NCI-H510A treated with DMSO at 0.1 percent for 48 hours (cell line): Measurements from ENCODE around the gene WDFY3.

Experiments
- DNase-seq: peaks from one replicate; lab custom pipeline; 2025; lab: John Stamatoyannopoulos, UW

WDFY3 gene

DNA sequence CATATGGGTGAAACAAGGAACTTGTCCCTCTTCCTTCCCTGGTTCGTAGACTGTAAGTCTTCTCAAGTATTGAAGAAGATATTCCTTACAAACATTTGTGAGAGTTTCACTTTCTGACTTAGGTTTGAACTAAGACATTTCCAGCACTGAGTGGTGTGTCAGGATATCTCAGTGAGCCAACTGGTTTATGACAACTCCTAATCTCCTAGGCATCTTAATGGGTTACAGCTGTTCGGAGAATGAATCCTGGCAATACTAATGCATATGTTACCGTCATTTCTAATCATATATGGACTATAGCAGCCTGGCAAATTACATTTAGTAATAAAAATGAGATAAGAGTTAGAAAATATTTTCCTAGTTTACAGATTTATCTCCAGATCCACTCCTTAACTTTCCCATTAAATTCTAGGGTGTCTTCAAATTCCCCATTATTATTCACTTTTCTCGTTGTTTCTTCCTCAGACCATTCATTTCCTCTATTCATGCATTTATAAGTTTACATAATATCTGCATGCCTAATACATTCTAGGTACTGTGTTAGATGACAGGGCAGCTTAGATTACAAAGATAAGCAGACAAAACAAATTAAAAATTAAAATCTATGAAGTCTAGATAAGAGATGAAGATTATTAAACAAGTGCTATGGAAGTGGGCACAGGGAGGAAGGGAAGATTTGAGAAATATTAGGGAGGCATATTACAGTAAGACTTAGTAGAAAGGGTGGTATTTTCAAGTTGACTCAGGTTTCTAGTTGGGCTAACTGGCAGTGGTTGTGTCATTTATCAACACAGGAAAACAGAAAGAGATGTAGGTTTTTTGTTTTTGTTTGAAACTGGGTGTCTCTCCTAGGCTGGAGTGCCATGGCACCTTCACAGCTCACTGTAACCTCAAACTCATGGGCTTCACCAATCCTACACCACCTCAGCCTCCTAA lies 173.9 kb downstream of the WDFY3 start:
- DNase-seq: no peak

DNA sequence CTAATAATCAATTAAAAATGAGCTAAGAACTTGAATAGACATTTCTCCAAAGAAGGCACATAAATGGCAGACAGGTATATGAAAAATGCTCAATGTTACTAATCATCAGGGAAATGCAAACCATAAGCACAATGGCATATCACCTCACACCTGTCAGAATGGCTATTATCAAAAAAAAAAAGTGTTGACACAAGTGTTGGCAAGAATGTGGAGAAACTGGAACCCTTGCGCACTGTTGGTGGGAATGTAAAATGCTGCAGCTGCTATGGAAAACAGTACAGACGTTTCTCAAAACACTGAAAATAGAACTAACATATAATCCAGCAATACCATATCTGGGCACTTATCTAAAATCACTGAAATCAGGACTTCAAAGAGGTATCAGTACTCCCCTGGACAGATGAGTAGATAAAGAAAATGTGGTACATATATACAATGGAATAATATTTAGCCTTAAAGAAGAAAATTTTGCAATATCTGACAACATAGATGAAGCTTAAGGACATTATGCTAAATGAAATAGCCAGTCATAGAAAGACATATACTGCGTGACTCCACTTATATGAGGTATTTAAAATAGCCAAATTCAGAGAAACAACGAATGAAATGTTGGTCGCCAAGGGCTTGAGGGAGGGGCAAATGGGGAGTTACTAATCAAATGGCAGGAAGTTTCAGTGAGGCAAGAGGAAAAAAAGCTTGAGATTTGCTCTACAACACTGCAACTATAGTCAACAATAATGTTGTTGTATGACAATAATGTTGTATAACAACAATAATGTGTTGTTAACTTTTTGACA lies 175.5 kb downstream of the WDFY3 start:
- DNase-seq: no peak

DNA sequence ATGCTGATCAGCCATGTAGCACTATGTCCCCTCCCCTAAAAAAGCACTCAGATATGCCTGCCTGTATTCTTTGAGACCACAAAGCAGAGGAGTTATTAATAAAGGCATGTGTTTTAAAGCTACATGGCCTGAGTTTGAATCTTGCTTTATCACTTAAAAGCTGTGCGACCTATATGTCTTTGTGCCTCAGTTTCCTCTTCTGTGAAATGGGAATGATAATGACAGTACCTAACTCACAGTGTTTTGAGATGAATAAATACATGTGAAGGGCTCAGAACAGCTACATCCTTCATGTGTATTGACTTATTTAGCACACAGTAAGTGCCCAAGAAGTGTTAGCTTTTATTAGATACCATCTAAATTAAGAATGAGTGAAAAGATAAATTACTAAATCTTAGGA lies 180.0 kb downstream of the WDFY3 start:
- DNase-seq: no peak

DNA sequence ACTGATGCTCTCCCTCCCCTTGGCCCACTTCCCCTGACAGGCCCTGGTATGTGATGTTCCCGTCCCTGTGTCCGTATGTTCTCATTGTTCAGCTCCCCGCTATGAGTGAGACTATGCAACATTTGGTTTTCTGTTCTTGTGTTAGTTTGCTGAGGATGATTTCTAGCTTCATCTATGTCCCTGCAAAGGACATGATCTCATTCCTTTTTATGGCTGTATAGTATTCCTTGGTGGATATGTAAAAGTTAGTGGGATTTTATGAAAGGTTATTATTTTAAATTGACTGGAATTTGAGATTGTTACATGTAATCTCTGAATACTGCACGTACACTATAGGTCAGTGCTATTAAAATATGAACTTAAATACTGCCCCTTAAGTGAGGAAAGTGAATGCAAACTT lies 184.0 kb downstream of the WDFY3 start:
- no peak for DNase-seq

DNA sequence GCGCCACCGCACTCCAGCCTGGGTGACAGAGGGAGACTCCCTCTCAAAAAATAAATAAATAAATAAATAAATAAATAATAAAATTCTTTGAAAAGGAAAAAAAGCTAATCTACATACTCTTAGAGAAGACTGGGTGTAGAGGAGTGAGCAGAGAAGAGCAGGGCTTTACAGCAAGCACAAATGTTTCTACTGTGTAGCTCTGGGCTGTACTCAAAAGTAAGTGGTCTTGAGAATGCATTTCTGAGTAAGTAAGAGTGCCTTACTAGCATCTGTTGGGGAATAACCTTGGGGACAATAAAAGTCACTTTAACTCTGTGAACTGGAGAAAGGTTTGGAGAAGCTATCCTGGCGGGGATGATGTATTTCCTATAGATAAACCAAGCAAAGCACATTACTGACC lies 185.8 kb downstream of the WDFY3 start:
- DNase-seq: no peak

DNA sequence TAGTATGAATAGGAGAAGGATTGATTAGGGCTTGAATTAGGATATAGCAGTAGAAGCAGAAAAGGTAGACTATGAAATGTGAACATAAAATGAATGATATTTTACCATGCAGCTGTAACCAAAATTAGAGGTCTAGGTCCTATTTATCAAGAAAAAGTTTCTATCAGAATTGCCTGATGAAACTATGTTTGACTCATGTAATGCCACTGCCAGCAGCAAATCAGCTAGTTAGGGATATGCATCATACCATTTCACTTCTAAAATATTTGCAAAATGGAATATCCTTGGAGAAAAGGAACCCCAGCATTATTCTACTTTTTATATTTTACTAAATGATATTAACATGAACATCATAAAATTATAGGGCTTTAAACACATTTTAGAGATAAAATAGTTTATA lies 188.4 kb downstream of the WDFY3 start:
- DNase-seq: no peak

DNA sequence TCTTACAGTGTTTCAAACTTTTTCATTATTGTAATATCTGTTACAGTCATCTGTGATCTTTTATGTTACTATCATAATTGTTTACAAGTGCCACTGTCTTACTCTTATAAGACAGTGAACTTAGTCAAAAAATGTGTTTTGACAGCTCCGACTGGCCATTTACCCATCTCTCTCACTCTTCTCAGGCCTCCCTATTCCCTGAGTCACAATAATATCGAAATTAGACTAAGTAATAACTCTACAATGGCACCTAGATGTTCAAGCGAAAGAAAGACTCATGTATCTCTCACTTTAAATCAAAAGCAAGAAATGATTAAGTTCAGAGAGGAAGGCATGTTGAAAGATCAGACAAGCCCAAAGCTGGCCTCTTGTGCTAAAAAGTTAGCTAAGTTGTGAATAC lies 199.3 kb downstream of the WDFY3 start:
- no peak for DNase-seq

DNA sequence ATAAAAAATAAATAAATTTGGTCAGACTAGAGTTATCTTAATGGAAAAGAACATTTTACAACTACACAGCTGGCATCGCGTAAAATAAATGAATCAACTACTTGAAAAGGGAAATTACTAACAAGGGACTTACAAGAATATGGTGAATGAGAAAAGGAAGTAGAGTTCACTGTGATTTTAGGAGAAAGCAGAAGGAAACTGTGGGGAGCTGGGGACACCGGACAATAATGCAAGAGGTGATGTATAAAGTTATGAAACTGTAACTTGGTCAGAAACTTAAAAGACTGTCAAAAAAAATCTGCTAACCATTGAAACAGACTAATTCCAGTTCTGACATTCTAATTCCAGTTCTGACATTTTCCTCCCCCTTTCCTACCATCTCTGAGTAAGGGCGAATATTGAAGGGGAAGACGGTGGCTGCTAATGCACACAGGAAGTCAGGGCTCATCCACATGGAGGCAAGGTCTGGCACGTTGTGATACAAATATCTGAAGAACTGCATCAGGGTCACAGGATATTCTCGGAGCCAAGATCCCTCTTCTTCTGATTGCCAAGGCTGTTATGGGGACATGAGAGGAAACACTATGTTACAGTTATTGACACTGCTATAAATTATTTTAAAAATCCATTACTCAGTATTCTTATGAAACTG lies 213.0 kb downstream of the WDFY3 start:
- DNase-seq: no peak

DNA sequence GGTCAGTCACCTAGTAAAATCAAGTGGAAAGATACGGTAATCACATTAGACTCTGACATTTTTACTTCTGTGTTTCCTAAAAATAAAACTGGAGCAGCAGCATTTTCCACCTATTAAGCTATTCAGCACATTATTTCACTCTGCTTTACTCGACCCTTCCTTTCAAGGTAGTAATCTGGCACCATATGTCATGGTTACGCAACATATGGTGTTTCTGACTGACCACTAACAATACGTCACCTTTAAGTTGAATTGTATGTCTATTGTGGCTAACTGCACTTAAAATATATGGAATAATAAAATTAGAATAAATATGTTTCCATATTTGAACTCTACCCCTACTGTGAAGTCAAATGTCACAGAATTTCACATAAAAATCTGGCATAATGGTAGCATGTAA lies 214.8 kb downstream of the WDFY3 start:
- DNase-seq: no peak

DNA sequence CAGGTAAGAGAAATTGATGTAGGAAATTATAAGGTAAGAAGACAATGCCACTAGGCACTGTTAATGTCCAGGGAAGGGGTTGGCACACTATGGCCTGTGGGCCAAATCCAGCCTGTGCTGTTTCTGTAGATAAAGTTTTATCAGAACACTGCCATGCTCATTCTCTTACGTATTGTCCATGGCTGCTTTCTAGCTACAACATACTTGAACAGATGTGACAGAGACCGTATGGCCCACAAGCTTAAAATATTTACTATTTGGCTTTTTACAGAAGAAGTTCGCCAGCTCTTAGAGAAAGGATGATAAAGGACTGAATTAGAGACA lies 215.6 kb downstream of the WDFY3 start:
- no peak for DNase-seq

DNA sequence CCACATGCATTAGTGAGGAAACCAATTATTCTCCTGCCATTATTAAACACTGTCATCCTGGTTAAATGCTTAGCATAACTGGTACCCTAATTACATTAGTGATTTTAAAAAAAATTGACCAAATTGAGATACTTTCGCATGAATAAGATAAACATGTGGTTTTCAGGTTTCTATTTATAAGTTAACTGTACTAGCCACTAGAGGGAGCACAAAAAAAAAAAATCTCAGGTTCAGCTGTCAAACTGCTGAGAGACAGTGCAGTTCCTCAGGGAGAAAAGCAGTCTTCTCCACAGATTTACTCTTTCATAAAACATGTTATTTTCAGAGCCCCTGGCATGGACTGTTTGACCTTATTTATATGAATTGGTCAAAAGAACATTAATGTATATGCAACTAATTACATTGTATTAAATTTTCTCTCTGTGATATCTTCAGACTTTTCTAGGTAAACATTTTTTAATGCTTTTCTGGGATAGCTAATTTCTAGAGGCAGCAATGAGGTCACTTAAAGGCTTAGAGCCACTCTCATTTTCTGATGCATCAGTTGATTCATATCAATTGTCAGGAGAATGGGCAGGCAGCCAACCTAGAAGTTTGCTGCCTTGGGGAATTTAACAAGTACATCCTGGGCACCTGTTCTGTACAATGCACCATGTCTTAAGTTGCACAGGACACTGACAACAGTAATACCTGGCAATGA lies 216.1 kb downstream of the WDFY3 start:
- peak; percentile 68 for DNase-seq

DNA sequence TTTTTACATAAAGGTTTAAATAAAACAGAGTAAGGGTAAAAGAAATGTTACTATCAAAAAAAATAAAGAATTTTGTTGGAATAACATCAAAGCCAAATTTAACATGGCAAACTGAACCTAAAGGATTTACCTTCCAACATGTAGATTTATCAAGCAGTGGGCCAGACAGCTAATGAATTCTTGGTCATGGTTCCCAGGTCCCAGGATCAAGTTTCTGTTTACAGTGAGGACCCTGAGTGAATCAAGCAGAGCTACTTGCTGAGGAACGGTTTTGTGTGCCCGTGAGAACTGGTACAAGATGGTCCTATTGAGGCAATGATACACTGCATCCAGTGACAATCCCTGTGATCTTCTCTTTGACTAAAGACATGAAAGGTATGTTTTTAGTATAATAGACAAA lies 226.4 kb downstream of the WDFY3 start:
- DNase-seq: no peak

DNA sequence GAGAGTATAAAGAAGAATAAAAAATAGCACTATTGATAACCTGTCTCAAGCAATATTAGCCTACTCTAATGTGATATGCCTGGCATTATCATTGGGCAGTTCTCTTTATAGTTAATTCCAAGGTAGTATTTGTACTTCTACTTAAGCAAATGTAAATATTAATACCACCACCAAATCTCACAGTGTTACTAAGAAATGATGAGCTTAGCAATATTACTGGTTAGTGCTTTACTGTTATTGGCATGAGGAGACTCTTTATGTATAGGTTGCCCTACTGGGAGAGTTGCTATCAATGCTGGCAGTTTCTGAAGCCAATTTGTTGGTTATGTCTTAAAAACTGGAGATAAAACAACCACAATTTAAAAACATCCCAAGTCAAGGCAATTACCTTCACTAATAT lies 227.9 kb downstream of the WDFY3 start:
- DNase-seq: no peak

DNA sequence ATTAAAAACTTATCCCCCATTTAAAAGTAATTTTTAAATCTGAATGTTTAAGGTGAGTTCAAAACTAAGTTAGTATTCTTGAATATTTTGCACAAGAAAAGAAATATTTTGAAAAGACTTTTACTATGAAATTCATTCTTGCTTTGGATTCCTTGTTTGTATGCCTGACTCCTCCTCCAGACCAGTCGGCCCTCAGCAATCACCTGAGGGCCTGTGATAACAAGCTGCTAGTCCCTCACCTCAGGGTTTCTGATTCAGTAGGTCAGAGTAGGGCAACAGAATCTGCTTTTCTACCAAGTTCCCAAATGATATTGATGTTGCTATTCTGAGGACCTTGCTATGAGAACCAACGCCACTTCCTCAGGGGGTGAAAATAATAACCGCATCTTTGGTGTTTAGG lies 228.8 kb downstream of the WDFY3 start:
- DNase-seq: no peak

DNA sequence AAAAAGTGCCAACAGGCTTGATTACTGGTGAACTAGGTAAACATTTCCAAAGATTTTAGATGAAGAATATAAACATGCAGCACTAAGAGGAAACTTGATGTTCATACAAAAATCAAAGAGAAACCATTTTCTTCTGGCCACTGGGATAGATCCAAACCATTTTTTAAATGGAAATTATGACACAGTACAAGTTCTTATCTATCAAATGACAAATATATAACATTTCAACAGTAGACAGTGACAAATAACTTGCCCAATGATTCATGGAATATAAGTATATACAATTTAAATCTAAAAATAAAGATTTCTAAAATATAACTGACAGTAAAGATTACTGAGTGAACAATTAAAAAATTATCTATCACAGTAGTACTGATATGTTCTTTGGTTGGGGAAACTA lies 232.5 kb downstream of the WDFY3 start:
- no peak for DNase-seq

DNA sequence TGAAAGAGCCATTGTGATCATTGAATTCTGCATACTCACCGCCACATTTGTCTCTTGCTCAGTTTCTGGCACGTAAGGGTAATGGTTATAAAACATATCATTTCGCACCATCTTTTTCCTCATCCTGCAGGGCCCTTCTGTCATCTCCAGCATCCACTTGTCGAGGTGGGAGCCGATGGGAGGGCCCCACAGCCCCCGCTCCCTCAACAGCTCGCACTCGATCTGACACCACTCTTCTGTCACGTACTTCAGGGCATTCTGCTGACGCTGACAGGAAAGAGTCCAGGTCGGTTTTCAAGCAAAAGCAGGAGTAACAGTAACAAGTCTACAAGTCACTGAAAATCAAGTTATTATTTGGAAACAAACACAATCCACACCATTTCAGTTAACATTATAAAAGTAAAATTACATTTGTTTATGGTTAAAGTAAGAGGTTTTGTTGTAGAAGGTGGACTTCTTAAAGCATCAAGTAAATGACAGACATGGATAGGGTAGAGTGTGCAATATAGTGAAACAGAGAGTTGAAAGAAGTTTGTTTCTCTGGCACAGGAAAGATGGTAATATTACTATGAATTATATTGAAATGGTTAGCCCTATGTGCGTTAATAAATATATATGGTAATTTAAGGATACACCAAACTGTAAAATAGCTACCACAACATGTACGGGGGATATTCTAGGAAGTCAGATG lies 233.0 kb downstream of the WDFY3 start:
- DNase-seq: no peak

DNA sequence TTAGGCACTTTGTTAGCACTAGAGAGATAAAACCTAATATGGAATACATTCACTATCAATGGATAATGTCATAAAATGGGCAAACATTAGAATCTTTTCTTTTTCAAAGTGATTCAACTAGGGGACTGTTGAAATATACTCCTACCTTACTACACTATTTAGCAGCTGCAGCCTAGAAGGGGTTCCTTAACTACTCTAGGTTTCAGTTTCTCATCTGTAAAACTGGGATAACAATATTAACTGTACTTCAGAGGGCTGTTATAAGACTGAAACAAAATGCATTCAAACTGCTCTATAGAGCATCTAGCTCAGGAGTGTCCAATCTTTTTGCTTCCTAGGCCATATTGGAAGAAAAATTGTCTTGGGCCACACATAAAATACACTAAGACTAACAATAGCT lies 236.1 kb downstream of the WDFY3 start:
- no peak for DNase-seq

DNA sequence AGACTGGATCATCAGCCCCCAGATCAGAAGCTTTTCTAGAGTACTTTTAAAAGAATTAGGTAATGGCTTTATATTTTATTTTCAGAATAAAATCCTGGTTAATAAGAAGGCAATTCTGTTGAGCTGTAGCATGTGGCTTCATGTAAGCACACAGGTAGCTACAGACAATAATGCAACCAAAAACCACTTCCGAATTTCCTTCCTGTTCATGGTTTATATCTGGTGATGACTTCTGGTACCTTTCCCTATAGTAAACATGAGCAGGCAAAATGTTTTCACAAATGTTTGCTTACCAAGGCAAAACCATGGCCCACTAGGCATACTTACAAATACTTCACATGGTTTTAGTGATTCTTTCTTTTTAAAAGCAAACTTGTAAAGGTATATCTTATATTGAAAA lies 239.0 kb downstream of the WDFY3 start:
- DNase-seq: no peak

DNA sequence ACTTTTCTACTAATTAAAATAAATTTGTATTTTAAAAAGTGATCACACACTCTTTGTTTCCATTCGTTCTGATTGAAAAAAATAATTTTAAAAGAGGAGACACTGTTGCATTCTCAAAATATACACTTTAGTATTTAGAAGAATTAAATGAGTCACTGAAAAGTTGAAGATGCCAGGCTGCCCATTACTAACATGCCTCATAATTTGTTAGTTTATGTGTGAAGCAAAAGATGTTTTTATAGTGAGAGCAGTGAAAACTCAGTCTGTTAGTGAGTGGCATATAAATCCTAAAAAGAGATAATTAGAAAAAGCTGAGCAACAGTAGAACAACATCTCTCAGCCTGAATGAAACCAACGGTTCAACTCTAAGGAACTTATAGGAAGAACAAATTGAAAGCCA lies 240.1 kb downstream of the WDFY3 start:
- DNase-seq: no peak

DNA sequence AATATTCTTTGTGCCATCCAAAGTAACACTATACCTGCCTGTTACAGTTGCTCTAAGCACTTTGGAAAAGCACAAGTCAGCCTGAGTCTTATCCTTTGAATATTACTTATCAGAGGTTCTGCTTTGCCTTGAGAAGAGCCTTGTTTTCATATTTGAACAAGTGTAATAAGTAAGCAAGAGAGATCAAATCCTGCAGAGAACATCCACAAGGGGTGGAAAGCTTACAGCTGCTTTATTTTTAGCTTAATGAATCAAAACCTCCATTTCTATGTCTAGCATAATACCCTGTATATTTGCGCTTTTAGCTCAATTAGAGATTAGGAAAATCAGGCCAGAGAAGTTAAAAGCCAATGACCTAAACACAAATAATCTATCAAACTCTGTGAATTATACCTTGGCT lies 243.8 kb downstream of the WDFY3 start:
- no peak for DNase-seq

DNA sequence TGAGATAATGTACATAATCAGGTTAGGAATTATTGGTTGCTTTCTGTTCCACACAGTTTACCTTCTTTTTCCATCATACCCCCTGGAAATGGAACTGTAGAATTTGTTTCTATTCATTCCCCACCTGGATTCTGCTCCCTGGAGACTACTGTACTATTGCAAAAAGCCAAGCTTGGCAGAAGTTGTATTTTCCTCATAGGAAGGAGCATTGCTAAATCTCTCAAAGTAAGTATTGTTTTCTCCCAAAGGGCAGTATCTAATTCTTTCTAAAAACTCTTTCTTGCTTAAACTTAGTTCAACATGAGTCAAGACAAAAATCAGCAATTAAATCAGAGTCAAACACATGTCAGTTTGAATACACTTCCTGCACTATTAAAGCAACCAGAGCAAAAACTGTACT lies 247.4 kb downstream of the WDFY3 start:
- DNase-seq: no peak

DNA sequence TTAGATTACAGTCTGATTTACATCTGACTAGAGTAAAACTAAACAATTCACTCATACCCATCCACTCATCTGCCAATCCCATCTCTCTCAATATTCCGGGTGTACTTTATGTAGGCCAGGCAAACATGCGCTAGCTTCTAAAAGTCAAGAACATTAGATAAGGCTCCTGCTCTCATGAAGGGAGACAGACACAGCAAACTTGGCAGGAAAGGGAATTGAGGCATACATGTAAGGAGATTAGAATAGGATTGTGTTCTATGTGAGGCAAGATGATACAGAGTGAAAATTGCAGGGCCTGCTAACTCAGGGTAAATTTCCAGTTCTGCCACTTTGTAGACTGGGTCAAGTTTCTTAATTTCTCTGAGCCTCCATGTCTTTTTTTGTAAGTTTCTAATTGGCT lies 247.8 kb downstream of the WDFY3 start:
- DNase-seq: no peak
